ENCODE results near the gene ANAPC13. TPM values are rescaled to one million over a fixed set of nuclear protein-coding genes. Genes with fewer than 3 reads are reported as not detected.

The ANAPC13 gene
- total and polyA plus RNA-seq, 2 of the 4 experiments (the other 2 are of a cell fraction): 43.4 to 62.9 TPM

DNA sequence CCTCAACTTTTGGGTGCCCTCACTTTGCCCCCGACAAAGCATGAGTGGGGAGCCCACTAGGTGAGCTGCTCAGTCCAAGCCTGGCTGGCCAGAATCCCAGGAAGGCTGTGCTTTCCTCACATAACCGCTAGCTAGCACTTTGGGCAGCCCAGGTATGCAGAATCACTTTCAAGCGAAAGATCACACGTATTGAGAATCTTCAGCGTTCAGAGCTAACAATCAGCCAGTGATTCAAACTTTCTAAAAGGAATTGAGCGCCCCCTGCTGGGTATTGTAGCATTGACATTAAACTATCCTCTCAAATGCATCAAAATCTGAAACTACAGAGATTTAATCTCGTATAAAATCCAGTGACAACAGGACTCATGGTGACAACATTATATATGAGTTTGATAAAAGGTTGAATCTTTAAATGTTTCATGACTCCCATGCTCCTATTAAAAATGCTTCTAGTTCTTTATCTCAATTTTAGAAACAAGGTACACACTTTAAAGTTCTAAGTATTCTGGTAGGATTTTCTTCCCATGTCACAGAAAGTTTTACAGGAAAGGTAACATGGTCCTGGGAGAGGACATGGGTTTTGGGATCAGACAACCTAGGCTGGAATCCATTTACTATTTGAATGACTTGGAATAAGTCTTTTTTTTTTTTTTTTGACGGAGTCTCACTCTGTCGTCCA is 11.8 kb downstream of the ANAPC13 start:
- H3K27ac ChIP-seq (ENCODE audit: insufficient read depth, low read length): peak overlapping the region; percentile 79
- peak overlapping the region; percentile 34; the same call in 1 of the 2 replicates for H3K9ac ChIP-seq (ENCODE audit: low read depth, low read length)
- ChIA-PET CTCF (interaction anchor here (0.6 to 4.5 kb wide), 16 partner anchors 9 to 266 kb away, joined by 3 to 38 read pairs (median 4); no protein-coding TSS in a partner anchor), POLR2A (ENCODE audit: unreplicated experiment) (interaction anchor here (0.9 to 2.5 kb wide), 4 partner anchors 101 to 161 kb away, joined by 3 to 8 read pairs (median 4); no protein-coding TSS in a partner anchor)
- H3K79me1 ChIP-seq (ENCODE audit: low read depth in 1 of 2, low read length in 2 of 2): peaks cover 16 to 59% of the 10 kb centered on the region in 2 experiments
- H3K27me3 ChIP-seq (ENCODE audit: control insufficient read depth, insufficient read depth, low read length): no peaks in the 10 kb centered on the region
- 0 out of 2 replicates have a peak overlapping the region, but pooled peaks have one; percentile 38 for H3K4me2 ChIP-seq (ENCODE audit: low read depth, low read length)
- DNase-seq (peak; percentile 87), ATAC-seq (ENCODE audit: low read depth) (peak; percentile 64)
- H2BK15ac ChIP-seq (ENCODE audit: low read depth, low read length): peak overlapping the region; percentile 93; the same call in 2 of the 3 replicates
- peaks cover 30% of the 10 kb centered on the region for H3K9me1 ChIP-seq (ENCODE audit: insufficient read depth, low read length)
- H2AK5ac ChIP-seq (ENCODE audit: low read depth, low read length): peak overlapping the region; percentile 94
- peak overlapping the region in 1 of 2 experiments; percentile 78; a peak in 2 of 4 replicates for H4K8ac ChIP-seq (ENCODE audit: low read depth in 2 of 2, low read length in 2 of 2)
- H3K4me1 ChIP-seq (ENCODE audit: control insufficient read depth, insufficient read depth, low read length): peaks cover 24% of the 10 kb centered on the region
- no peak overlapping the region for H3K18ac ChIP-seq (ENCODE audit: low read depth, low read length)
- H3K14ac ChIP-seq (replicated peaks; ENCODE audit: low read depth, low read length): peak overlapping the region; percentile 45; the same call in 1 of the 2 replicates
- H4K5ac ChIP-seq (ENCODE audit: low read depth, low read length): peak overlapping the region; percentile 68
- H3K56ac ChIP-seq (ENCODE audit: extremely low read depth, insufficient read depth, low read length): peak overlapping the region; percentile 32; the same call in 1 of the 2 replicates
- WGBS, 2 experiments (ENCODE audit: extremely low coverage in 2 of 2, insufficient read length in 1 of 2): 10% methylated on average over 3 of the region's 9 CpGs; no CpG with 5 or more reads in 1 of the 2 experiments
- in situ Hi-C loops (cut with MboI; ENCODE audit: low sequenced_read_pairs) (loop anchor here (5.0 kb wide), 1 partner anchor 117 kb away; no protein-coding TSS in a partner anchor), intact Hi-C loops (cut with micrococcal nuclease) (loop anchor here (1.0 to 2.0 kb wide), 4 partner anchors 100 to 261 kb away; partner anchors contain the start of gene AMOTL2), dilution Hi-C loops (cut with HindIII; ENCODE audit: low sequenced_read_pairs, unreplicated experiment) (no loop called here)
- no peaks in the 10 kb centered on the region for H4K20me1 ChIP-seq (ENCODE audit: insufficient read depth, low read length)
- H2AK9ac ChIP-seq (replicated peaks; ENCODE audit: low read depth, low read length, poor library complexity): peak overlapping the region; percentile 76
- H3K9me3 ChIP-seq (ENCODE audit: control insufficient read depth, insufficient read depth, low read length): no peaks in the 10 kb centered on the region
- peak overlapping the region; percentile 51 for H2AFZ ChIP-seq (replicated peaks; ENCODE audit: low read length, poor library complexity)
- no peak overlapping the region for H3K4me3 ChIP-seq (ENCODE audit: insufficient read depth, low read depth, low read length)
- peak overlapping the region; percentile 73 for H2BK20ac ChIP-seq (ENCODE audit: low read depth, low read length)
- H4K91ac ChIP-seq (ENCODE audit: insufficient read depth, low read depth, low read length): peak overlapping the region; percentile 93
- peak; percentile 93 for TF ChIP-seq SMC3 (IDR thresholded peaks at IDR 0.05; ENCODE audit: low read depth, low read length)
- no peak for TF ChIP-seq MXI1 (IDR thresholded peaks at IDR 0.05; ENCODE audit: borderline replicate concordance, low read depth, low read length)
- TF ChIP-seq, protein P1, sequence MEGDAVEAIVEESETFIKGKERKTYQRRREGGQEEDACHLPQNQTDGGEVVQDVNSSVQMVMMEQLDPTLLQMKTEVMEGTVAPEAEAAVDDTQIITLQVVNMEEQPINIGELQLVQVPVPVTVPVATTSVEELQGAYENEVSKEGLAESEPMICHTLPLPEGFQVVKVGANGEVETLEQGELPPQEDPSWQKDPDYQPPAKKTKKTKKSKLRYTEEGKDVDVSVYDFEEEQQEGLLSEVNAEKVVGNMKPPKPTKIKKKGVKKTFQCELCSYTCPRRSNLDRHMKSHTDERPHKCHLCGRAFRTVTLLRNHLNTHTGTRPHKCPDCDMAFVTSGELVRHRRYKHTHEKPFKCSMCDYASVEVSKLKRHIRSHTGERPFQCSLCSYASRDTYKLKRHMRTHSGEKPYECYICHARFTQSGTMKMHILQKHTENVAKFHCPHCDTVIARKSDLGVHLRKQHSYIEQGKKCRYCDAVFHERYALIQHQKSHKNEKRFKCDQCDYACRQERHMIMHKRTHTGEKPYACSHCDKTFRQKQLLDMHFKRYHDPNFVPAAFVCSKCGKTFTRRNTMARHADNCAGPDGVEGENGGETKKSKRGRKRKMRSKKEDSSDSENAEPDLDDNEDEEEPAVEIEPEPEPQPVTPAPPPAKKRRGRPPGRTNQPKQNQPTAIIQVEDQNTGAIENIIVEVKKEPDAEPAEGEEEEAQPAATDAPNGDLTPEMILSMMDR (conservative IDR thresholded peaks at IDR 0.05; ENCODE audit: low read depth, low read length): peak; percentile 87
- TF ChIP-seq CEBPB (IDR thresholded peaks at IDR 0.05; ENCODE audit: low read depth, low read length): no peak
- no peak for TF ChIP-seq RCOR1 (IDR thresholded peaks at IDR 0.05; ENCODE audit: insufficient replicate concordance, low read length)
- peak; percentile 52 for TF ChIP-seq POLR2A (IDR thresholded peaks at IDR 0.05; ENCODE audit: low read depth, low read length)
- no peak for TF ChIP-seq USF2 (IDR thresholded peaks at IDR 0.05; ENCODE audit: low read depth, low read length)
- TF ChIP-seq CHD1 (IDR thresholded peaks at IDR 0.05; ENCODE audit: low read depth, low read length): no peak
- TF ChIP-seq RAD21 (IDR thresholded peaks at IDR 0.05; ENCODE audit: low read length): peak; percentile 91
- no peak for TF ChIP-seq BHLHE40 (IDR thresholded peaks at IDR 0.05; ENCODE audit: low read depth, low read length)
- H2BK120ac ChIP-seq (ENCODE audit: low read depth, low read length): peak overlapping the region; percentile 88
- H3K23ac ChIP-seq (ENCODE audit: low read depth, low read length): no peak overlapping the region; the same call in 1 of the 2 replicates
- H2BK5ac ChIP-seq (ENCODE audit: low read depth, low read length, poor library complexity, severe bottlenecking): peak overlapping the region; percentile 83
- H3K4ac ChIP-seq (ENCODE audit: low read depth, low read length): peak overlapping the region; percentile 81
- peaks cover 11% of the 10 kb centered on the region for H3K36me3 ChIP-seq (ENCODE audit: control insufficient read depth, insufficient read depth, low read length)
- no TSS peak for BruUV-seq (replicated peaks)

Data from IMR-90 (cell line).